Keratinocyte (primary cell): ENCODE data around the gene DNMT3A.

ENCODE experiments used
- EZH2 ChIP-seq: IDR thresholded peaks from one replicate; pipeline ENCODE4 v1.6.1; 2012; ENCODE audit warnings: inconsistent platforms, mild to moderate bottlenecking, low read length, moderate library complexity
- TF ChIP-seq, protein P1 (sequence below), 3 experiments: IDR thresholded peaks in 1 of 3; conservative IDR thresholded peaks in 1 of 3; optimal IDR thresholded peaks in 1 of 3; 2 replicates in 2 of 3; 3 replicates in 1 of 3; pipeline versions ENCODE3 to v1.5.1; 2011; ENCODE audit warnings: low read length in 3 of 3, mild to moderate bottlenecking in 3 of 3, moderate library complexity in 2 of 3, control low read depth in 1 of 3, inconsistent platforms in 1 of 3; ENCODE audit not compliant: insufficient read depth in 2 of 3; ENCODE audit errors: extremely low read depth in 1 of 3

DNA sequence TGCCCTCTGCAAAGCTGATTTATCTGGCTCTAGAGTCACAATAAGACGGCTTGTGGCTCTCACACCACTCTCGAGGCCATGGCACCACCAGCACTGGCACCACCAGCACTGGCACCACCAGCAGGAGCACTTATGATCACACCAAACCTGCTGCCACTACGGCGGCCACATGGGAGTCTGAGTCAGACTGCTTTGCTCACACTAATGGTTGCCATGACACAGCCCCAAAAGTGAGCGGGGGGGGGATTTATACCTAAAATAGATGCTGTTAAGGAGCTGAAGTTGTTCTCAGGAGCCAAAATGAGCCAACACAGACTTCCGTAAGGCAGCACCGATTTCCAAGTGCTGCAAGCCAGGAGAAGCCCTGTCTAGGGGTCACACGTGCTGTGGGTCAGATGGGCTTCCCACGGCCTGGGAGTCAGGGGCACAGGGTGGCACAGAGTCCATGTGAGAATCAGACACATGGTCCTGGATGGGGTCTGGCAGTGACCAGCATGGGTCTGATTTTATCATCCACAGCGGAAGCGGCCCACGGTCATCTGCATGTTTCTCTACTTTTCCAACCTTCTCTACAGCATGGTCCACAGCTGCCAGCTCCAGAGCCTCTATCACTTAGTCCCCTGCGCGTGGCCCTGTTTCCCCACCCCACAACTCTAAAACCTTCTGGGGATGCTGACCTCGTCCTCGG lies 16.7 kb downstream of the DNMT3A start:
- TF ChIP-seq, protein P1, sequence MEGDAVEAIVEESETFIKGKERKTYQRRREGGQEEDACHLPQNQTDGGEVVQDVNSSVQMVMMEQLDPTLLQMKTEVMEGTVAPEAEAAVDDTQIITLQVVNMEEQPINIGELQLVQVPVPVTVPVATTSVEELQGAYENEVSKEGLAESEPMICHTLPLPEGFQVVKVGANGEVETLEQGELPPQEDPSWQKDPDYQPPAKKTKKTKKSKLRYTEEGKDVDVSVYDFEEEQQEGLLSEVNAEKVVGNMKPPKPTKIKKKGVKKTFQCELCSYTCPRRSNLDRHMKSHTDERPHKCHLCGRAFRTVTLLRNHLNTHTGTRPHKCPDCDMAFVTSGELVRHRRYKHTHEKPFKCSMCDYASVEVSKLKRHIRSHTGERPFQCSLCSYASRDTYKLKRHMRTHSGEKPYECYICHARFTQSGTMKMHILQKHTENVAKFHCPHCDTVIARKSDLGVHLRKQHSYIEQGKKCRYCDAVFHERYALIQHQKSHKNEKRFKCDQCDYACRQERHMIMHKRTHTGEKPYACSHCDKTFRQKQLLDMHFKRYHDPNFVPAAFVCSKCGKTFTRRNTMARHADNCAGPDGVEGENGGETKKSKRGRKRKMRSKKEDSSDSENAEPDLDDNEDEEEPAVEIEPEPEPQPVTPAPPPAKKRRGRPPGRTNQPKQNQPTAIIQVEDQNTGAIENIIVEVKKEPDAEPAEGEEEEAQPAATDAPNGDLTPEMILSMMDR (optimal IDR thresholded peaks at IDR 0.05 in 1 of 3, IDR thresholded peaks at IDR 0.05 in 1 of 3, conservative IDR thresholded peaks at IDR 0.05 in 1 of 3; ENCODE audit: extremely low read depth in 1 of 3, insufficient read depth in 2 of 3, low read length in 3 of 3): no peak
- no peak for TF ChIP-seq EZH2
